ENCODE measurements around the gene ZFPM1. TPM values are rescaled to one million over a fixed set of nuclear protein-coding genes. Genes with fewer than 3 reads are reported as not detected.

ZFPM1 gene
- total and polyA plus RNA-seq, 4 donors: 0.88 to 8.8 (median 3.0) TPM

DNA sequence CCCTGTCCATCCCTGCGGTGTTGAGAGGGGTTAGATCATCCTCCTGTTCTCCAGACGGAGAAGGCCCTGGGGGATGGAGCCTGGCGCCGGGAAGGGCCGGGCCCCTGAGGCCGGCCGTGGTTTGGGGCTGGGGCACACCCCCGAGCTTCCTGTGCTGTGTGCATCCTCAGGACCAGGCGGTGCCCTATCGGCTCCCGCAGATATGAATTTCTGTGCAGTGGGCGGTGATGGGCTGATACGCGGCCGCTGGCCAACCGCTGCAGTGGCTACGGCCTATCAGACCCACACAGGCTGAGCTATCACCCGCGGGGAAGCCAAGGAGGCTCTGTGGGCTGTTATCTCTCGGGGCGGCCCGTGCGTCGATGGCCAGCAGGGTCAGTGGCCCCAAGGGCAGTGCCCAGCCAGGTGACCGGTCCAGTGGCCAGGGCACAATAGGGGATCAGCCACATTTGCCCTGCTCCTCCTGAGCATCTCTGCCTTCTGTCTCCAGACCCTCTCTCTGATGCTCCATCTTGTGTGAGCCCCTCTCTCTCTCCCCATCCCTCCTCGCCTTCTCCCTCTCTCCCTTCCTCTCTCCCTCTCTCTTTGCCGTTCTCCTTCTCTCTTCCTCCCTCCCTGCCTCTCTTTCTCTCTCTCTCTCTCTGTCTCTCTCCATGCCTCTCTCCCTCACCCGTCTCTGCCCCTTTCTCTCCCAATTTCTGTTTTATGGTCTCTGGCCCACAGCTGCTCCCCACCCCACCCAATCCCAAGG lies 38.7 kb downstream of the ZFPM1 start:
- ATAC-seq (ENCODE audit: low FRiP score) (no peak), DNase-seq (no peak)
- H3K27me3 ChIP-seq (ENCODE audit: control insufficient read depth in 1 of 2, insufficient read depth in 2 of 2, low read length in 1 of 2): no peaks in the 10 kb centered on the region
- H3K36me3 ChIP-seq (ENCODE audit: control insufficient read depth in 1 of 2, insufficient read depth in 2 of 2, low read length in 1 of 2): no peaks in the 10 kb centered on the region
- no peak overlapping the region for H3K27ac ChIP-seq (ENCODE audit: low read depth in 1 of 2, low read length in 2 of 2)
- H3K9me3 ChIP-seq (ENCODE audit: control insufficient read depth, low read length): no peaks in the 10 kb centered on the region
- no peaks in the 10 kb centered on the region for H3K4me1 ChIP-seq (ENCODE audit: control insufficient read depth in 1 of 2, insufficient read depth in 2 of 2, low read length in 2 of 2)
- H3K4me3 ChIP-seq (ENCODE audit: low read length in 2 of 2): no peak overlapping the region
- intact Hi-C loops (cut with DNase I): no loop called here
- 88 to 93% methylated on average over 22 to 28 of the region's 28 CpGs for WGBS, 2 donors

DNA sequence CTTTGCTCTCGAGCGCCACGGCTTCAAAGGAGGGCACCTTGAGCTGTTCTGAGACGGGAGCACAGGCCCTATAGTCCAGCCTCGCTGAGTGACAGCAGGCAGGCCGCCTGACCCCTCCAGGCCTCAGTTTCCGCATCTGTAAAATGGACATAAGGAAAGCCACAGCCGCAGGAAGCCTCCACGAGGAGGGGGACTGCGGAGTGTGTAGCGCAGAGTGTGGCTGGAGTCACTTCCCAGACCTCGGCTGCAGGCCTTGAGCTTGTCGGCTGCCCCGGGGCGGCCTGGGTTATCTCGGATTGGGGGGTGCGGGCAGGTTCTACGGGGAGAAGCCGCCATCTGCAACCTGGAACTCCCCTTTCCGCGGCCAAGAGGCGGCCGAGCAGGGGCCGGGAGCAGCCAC lies 40.8 kb downstream of the ZFPM1 start:
- H3K27ac ChIP-seq (ENCODE audit: low read depth in 1 of 2, low read length in 2 of 2): no peak overlapping the region
- no peak for ATAC-seq (ENCODE audit: low FRiP score)
- H3K36me3 ChIP-seq (ENCODE audit: control insufficient read depth in 1 of 2, insufficient read depth in 2 of 2, low read length in 1 of 2): no peaks in the 10 kb centered on the region
- intact Hi-C loops (cut with DNase I): no loop called here
- no peak overlapping the region for H3K4me3 ChIP-seq (ENCODE audit: low read length in 2 of 2)
- no peaks in the 10 kb centered on the region for H3K9me3 ChIP-seq (ENCODE audit: control insufficient read depth, low read length)
- no peak for DNase-seq
- no peaks in the 10 kb centered on the region for H3K4me1 ChIP-seq (ENCODE audit: control insufficient read depth in 1 of 2, insufficient read depth in 2 of 2, low read length in 2 of 2)
- 96% methylated on average over 24 of the region's 24 CpGs for WGBS, 2 donors
- H3K27me3 ChIP-seq (ENCODE audit: control insufficient read depth in 1 of 2, insufficient read depth in 2 of 2, low read length in 1 of 2): no peaks in the 10 kb centered on the region

DNA sequence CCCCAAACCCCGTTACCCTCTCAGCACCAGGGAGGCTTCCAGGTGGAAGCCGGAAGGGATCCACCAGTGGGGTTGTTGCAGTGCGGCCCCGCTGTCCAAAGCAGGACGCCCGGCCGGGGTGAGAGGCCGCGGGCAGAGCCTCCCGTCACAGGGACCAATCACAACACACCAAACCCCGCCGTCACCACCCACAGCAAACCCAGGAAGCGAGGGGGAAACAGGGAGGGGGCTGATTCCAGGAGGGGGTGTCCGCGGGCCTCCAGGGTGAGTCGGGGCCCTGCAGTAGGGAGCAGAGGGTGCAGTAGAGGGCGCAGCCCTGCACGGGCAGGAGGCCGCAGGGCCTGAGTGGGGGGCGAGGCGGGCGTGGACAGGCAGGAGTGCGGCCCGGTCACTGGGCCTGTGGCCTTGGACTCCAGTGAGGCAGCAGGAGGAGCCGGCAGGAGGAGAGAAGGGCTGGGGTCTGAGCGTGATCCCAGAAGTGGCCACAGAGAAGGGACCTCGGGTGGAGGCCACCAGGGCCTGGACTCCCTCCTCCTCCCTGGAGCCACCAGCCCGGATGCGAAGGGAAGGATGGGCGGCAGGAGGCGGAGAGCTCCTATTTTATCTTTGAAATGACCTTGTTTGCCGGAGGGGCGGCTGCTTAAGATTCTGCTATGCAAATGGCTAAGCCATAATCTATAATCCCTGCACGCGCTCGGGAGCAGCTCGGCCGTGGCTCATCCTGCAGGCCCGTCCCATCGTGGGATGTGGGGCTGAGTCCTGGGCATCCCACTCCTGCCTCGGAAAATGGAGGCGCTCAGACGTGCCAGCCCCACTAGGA lies 41.5 kb downstream of the ZFPM1 start:
- no peaks in the 10 kb centered on the region for H3K36me3 ChIP-seq (ENCODE audit: control insufficient read depth in 1 of 2, insufficient read depth in 2 of 2, low read length in 1 of 2)
- H3K9me3 ChIP-seq (ENCODE audit: control insufficient read depth, low read length): no peaks in the 10 kb centered on the region
- no peak overlapping the region for H3K27ac ChIP-seq (ENCODE audit: low read depth in 1 of 2, low read length in 2 of 2)
- DNase-seq (no peak), ATAC-seq (ENCODE audit: low FRiP score) (no peak)
- WGBS, 2 donors: 95 to 96% methylated on average over 40 to 43 of the region's 43 CpGs
- H3K4me1 ChIP-seq (ENCODE audit: control insufficient read depth in 1 of 2, insufficient read depth in 2 of 2, low read length in 2 of 2): no peaks in the 10 kb centered on the region
- no peak overlapping the region for H3K4me3 ChIP-seq (ENCODE audit: low read length in 2 of 2)
- H3K27me3 ChIP-seq (ENCODE audit: control insufficient read depth in 1 of 2, insufficient read depth in 2 of 2, low read length in 1 of 2): no peaks in the 10 kb centered on the region
- intact Hi-C loops (cut with DNase I): no loop called here

DNA sequence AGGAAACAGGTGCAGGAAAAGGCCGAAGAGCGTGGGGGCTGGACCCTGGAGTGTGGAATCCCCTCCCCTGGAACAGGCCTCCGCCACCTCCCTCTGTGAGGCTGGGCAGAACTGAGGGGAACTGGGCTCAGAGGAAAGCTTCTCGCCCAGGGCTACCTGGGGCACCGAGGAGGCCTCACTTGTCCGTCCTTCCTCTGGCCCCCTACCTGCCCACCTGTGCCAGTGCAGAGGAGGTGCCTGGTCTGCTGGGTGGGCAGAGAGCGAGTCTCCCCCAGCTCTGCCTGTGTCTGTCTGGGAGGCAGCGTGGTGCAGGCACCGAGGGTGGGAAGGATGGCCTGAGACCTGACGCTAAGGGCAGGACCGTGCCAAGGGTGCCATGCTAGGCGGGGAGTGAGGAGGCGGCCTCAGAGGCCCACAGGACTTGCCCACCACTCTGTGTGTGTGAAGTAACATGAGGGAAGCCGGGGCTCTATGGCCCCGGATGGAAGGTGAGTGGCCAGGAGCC lies 42.2 kb downstream of the ZFPM1 start:
- WGBS, 2 donors: 87 to 97% methylated on average over 15 of the region's 15 CpGs
- no peak overlapping the region for H3K27ac ChIP-seq (ENCODE audit: low read depth in 1 of 2, low read length in 2 of 2)
- no peaks in the 10 kb centered on the region for H3K27me3 ChIP-seq (ENCODE audit: control insufficient read depth in 1 of 2, insufficient read depth in 2 of 2, low read length in 1 of 2)
- no peak overlapping the region for H3K4me3 ChIP-seq (ENCODE audit: low read length in 2 of 2)
- H3K36me3 ChIP-seq (ENCODE audit: control insufficient read depth in 1 of 2, insufficient read depth in 2 of 2, low read length in 1 of 2): no peaks in the 10 kb centered on the region
- intact Hi-C loops (cut with DNase I): no loop called here
- no peaks in the 10 kb centered on the region for H3K9me3 ChIP-seq (ENCODE audit: control insufficient read depth, low read length)
- DNase-seq (no peak), ATAC-seq (ENCODE audit: low FRiP score) (no peak)
- no peaks in the 10 kb centered on the region for H3K4me1 ChIP-seq (ENCODE audit: control insufficient read depth in 1 of 2, insufficient read depth in 2 of 2, low read length in 2 of 2)

DNA sequence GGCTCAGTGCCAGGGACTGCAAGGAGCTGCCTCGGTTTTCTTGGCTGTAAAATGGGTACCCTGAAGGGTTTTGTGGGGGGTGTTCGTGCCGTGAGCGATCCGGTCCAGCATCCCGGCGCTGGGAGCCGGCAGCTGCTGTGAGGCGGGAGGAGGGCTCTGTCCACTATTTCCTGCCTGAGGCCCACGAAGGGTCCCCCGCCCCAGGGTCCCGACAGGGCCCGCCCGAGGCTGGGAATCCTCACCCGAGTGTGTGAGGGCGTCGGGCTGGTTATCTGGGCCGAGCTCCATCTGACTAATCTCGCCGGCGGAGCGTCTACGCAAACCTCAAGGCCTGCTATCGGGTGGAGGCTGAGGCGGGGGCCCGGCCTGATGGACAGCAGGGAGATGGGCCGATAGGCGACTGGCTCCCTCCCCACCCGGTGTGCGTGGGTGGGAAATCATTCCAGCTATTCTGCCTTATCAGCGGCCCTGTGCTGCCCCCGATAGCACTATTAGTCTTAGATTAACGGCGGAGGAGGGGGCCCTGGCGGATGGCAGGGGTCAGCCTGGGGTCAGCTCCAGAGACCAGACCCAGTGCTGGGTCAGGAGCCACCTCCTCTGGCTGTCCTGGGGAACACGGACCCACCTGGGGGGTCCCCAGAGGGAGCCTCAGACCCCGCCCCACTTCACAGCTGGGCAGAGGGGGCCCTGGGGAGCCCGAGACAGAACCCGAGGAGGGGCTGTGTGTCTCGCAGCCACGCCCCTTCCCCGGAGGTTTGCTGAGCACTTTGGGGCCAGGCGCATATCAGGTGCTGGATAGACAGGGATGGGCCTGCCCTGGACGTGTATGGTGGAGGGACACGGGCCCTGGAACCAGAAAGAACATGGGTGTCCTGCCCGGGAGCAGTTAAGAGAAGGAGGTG lies 44.7 kb downstream of the ZFPM1 start:
- ATAC-seq (ENCODE audit: low FRiP score) (no peak), DNase-seq (no peak)
- Histone ChIP-seq H3K4me1 (ENCODE audit: control insufficient read depth in 1 of 2, insufficient read depth in 2 of 2, low read length in 2 of 2) (no peaks in the 10 kb centered on the region), H3K36me3 (ENCODE audit: control insufficient read depth in 1 of 2, insufficient read depth in 2 of 2, low read length in 1 of 2) (no peaks in the 10 kb centered on the region), H3K4me3 (ENCODE audit: low read length in 2 of 2) (no peak overlapping the region), H3K9me3 (ENCODE audit: control insufficient read depth, low read length) (no peaks in the 10 kb centered on the region), H3K27me3 (ENCODE audit: control insufficient read depth in 1 of 2, insufficient read depth in 2 of 2, low read length in 1 of 2) (no peaks in the 10 kb centered on the region), H3K27ac (ENCODE audit: low read depth in 1 of 2, low read length in 2 of 2) (no peak overlapping the region)
- 46 to 68% methylated on average over 44 to 46 of the region's 46 CpGs for WGBS, 2 donors
- intact Hi-C loops (cut with DNase I): no loop called here

DNA sequence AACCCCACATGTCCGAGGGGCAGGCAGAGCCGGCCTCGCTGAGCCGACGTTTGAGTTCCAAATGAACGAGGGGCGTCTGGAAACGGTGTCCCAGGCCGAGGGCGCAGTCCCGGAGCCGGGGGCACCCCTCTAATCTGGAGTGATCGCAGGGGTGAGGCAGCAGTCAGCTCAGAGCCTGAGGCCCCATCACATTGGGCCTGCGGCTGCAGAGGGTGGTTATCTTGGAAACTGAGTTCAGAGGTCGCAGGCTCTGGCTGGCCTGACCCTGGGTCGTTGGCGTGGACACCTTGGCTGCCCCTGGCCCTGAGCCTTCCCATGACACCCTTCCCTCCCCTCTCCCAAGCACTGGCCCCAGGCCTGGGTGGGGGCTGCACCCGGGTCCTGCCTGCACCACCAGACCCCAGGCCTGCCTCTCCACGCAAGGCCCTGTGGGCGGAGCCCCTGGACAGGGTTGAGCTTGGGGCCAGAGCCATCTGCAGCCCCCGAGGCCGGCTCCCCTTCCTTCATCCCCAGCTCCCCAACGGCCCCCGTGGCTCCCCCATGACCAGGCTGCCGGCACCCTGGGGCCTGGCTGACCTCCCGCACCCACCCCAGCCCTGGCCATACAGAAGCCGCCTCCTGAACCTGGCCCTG lies 45.6 kb downstream of the ZFPM1 start:
- H3K9me3 ChIP-seq (ENCODE audit: control insufficient read depth, low read length): no peaks in the 10 kb centered on the region
- H3K36me3 ChIP-seq (ENCODE audit: control insufficient read depth in 1 of 2, insufficient read depth in 2 of 2, low read length in 1 of 2): no peaks in the 10 kb centered on the region
- no peak overlapping the region for H3K4me3 ChIP-seq (ENCODE audit: low read length in 2 of 2)
- intact Hi-C loops (cut with DNase I): no loop called here
- no peaks in the 10 kb centered on the region for H3K27me3 ChIP-seq (ENCODE audit: control insufficient read depth in 1 of 2, insufficient read depth in 2 of 2, low read length in 1 of 2)
- H3K4me1 ChIP-seq (ENCODE audit: control insufficient read depth in 1 of 2, insufficient read depth in 2 of 2, low read length in 2 of 2): no peaks in the 10 kb centered on the region
- 93% methylated on average over 27 of the region's 27 CpGs for WGBS, 2 donors
- DNase-seq (no peak), ATAC-seq (ENCODE audit: low FRiP score) (no peak)
- no peak overlapping the region for H3K27ac ChIP-seq (ENCODE audit: low read depth in 1 of 2, low read length in 2 of 2)

DNA sequence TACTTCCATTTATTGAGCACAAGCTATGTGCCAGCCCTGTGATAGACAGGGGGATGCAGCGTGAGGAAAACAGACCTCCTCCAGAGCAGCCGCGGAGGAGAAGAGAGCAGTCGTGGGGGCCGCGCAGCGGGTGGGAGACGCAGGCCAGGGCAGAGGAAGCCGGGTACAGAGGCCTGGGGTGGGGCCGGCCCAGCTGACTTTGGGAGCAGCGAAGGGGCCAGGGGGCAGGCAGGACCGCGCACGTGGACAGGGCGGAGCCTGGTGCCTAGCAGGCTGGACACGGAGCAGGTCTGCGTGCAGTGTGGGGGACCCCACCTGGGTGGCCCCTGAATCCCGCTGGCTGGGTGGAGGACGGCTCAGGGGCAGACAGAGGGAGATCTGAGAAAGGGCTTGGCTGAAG lies 46.2 kb downstream of the ZFPM1 start:
- Histone ChIP-seq H3K4me1 (ENCODE audit: control insufficient read depth in 1 of 2, insufficient read depth in 2 of 2, low read length in 2 of 2) (no peaks in the 10 kb centered on the region), H3K36me3 (ENCODE audit: control insufficient read depth in 1 of 2, insufficient read depth in 2 of 2, low read length in 1 of 2) (no peaks in the 10 kb centered on the region), H3K27ac (ENCODE audit: low read depth in 1 of 2, low read length in 2 of 2) (no peak overlapping the region), H3K27me3 (ENCODE audit: control insufficient read depth in 1 of 2, insufficient read depth in 2 of 2, low read length in 1 of 2) (no peaks in the 10 kb centered on the region), H3K9me3 (ENCODE audit: control insufficient read depth, low read length) (no peaks in the 10 kb centered on the region), H3K4me3 (ENCODE audit: low read length in 2 of 2) (no peak overlapping the region)
- DNase-seq (no peak), ATAC-seq (ENCODE audit: low FRiP score) (no peak)
- WGBS, 2 donors: 92 to 93% methylated on average over 16 to 19 of the region's 19 CpGs
- intact Hi-C loops (cut with DNase I): no loop called here

DNA sequence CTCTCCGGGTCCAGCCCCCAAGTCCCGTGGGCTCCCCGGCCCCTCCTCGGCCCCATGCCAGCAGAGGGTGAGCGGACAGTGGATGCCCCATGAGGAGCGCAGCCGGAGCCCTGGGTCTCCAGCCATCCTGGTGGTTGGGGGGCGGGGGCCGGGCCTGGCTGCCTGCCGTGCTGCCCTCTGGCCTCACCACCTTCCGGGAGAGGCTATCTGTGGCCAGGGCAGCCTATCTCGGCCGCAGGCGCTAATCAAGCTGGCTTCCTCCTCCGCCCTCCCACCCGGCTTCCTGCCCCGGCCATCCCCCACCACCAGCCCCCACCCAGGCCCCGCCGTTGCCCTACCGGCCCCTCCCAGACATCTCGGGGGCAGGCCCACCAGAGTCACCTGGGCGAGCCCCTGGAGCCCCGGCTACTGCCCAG lies 46.8 kb downstream of the ZFPM1 start:
- no peak overlapping the region for H3K4me3 ChIP-seq (ENCODE audit: low read length in 2 of 2)
- no peaks in the 10 kb centered on the region for H3K27me3 ChIP-seq (ENCODE audit: control insufficient read depth in 1 of 2, insufficient read depth in 2 of 2, low read length in 1 of 2)
- no peaks in the 10 kb centered on the region for H3K9me3 ChIP-seq (ENCODE audit: control insufficient read depth, low read length)
- no peaks in the 10 kb centered on the region for H3K4me1 ChIP-seq (ENCODE audit: control insufficient read depth in 1 of 2, insufficient read depth in 2 of 2, low read length in 2 of 2)
- intact Hi-C loops (cut with DNase I): no loop called here
- ATAC-seq (ENCODE audit: low FRiP score): no peak
- 81 to 83% methylated on average over 21 to 23 of the region's 23 CpGs for WGBS, 2 donors
- DNase-seq: no peak
- H3K36me3 ChIP-seq (ENCODE audit: control insufficient read depth in 1 of 2, insufficient read depth in 2 of 2, low read length in 1 of 2): no peaks in the 10 kb centered on the region
- no peak overlapping the region for H3K27ac ChIP-seq (ENCODE audit: low read depth in 1 of 2, low read length in 2 of 2)
